LNCaP clone FGC (cell line): ENCODE data around the gene ZDHHC13.

Experiments used
- DNase-seq: peaks from one replicate; pipeline ENCODE4 v3.0.0-alpha.2; 2011; ENCODE audit warnings: low read depth
- H3K4me3 ChIP-seq: 2 replicates; pipeline ENCODE4 v1.5.1; 2011; ENCODE audit warnings: mild to moderate bottlenecking, low read depth, low read length, control low read depth
- CTCF ChIP-seq: IDR thresholded peaks from 2 replicates; pipeline ENCODE4 v1.5.1; 2012; ENCODE audit warnings: mild to moderate bottlenecking; ENCODE audit not compliant: control insufficient read depth, insufficient read depth; ENCODE audit errors: extremely low read depth

The ZDHHC13 gene

GRCh38 chr11:19193916-19194315 lies 76.9 kb downstream of the ZDHHC13 start:
- TF ChIP-seq CTCF, result no peak
- no peak overlapping the region for H3K4me3 ChIP-seq
- DNase-seq, result no peak

- TF ChIP-seq CTCF, result no peak
- no peak for DNase-seq
- H3K4me3 ChIP-seq, result no peak overlapping the region
Measured at GRCh38 chr11:19194620-19195308, 77.8 kb downstream of the ZDHHC13 start.

- H3K4me3 ChIP-seq, result no peak overlapping the region
- TF ChIP-seq CTCF, result no peak
- no peak for DNase-seq
Measured at GRCh38 chr11:19196432-19196831, 79.5 kb downstream of the ZDHHC13 start.

GRCh38 chr11:19199048-19199447 lies 82.1 kb downstream of the ZDHHC13 start:
- no peak overlapping the region for H3K4me3 ChIP-seq
- TF ChIP-seq CTCF, result no peak
- no peak for DNase-seq

- H3K4me3 ChIP-seq, result no peak overlapping the region
- no peak for TF ChIP-seq CTCF
- DNase-seq, result no peak
Measured at GRCh38 chr11:19199771-19200170, 82.8 kb downstream of the ZDHHC13 start.

- no peak overlapping the region for H3K4me3 ChIP-seq
- no peak for DNase-seq
- TF ChIP-seq CTCF, result no peak
Measured at GRCh38 chr11:19200410-19201201, 83.6 kb downstream of the ZDHHC13 start.
